Fibroblast of lung (primary cell): ENCODE data around the gene POLR3F. TPM values are rescaled to one million over a fixed set of nuclear protein-coding genes. Genes with fewer than 3 reads are reported as not detected.

Experiments used
- DNase-seq, 2 donors: peaks; one replicate each; pipeline versions ENCODE4 v3.0.0 to v3.0.0-alpha.2; 2010; ENCODE audit warnings: low read depth in 2 of 2
- H2AFZ ChIP-seq: 2 replicates; pipeline ENCODE4 v1.5.1; 2012; ENCODE audit warnings: low read length, control low read depth, inconsistent platforms
- H3K27ac ChIP-seq: 2 replicates; pipeline ENCODE4 v1.5.1; 2011; ENCODE audit warnings: low read length, control low read depth; ENCODE audit not compliant: insufficient read depth
- H3K27me3 ChIP-seq: 2 replicates; pipeline ENCODE4 v1.5.1; 2011; ENCODE audit warnings: mild to moderate bottlenecking, low read length; ENCODE audit not compliant: control insufficient read depth, insufficient read depth
- H3K36me3 ChIP-seq: 2 replicates; pipeline ENCODE4 v1.5.1; 2011; ENCODE audit warnings: low read length; ENCODE audit not compliant: control insufficient read depth, insufficient read depth
- H3K4me1 ChIP-seq: 2 replicates; pipeline ENCODE4 v1.5.1; 2011; ENCODE audit warnings: low read length; ENCODE audit not compliant: control insufficient read depth, insufficient read depth; ENCODE audit errors: extremely low read depth
- H3K4me2 ChIP-seq: 2 replicates; pipeline ENCODE4 v1.5.1; 2011; ENCODE audit warnings: low read length, control low read depth; ENCODE audit not compliant: insufficient read depth; ENCODE audit errors: extremely low read depth
- H3K4me3 ChIP-seq, 4 experiments: fragments of 200-600 bp in 1 of 4; sonication (generic) in 1 of 4; replicated peaks in 1 of 4; 2 replicates each; pipeline ENCODE4 v1.5.1; 2011 to 2016; ENCODE audit warnings: low read length in 4 of 4, low read depth in 3 of 4, mild to moderate bottlenecking in 3 of 4, control low read depth in 2 of 4, inconsistent platforms in 1 of 4, mixed read lengths in 1 of 4; ENCODE audit not compliant: insufficient read depth in 1 of 4; ENCODE audit errors: control extremely low read depth in 1 of 4
- H3K79me2 ChIP-seq: 2 replicates; pipeline ENCODE4 v1.5.1; 2012; ENCODE audit warnings: mild to moderate bottlenecking, low read length, inconsistent platforms; ENCODE audit not compliant: control insufficient read depth, insufficient read depth
- H3K9ac ChIP-seq: 2 replicates; pipeline ENCODE4 v1.5.1; 2011; ENCODE audit warnings: mild to moderate bottlenecking, low read length, control low read depth; ENCODE audit not compliant: insufficient read depth
- H3K9me3 ChIP-seq: 2 replicates; pipeline ENCODE4 v1.5.1; 2012; ENCODE audit warnings: low read depth, low read length; ENCODE audit not compliant: control insufficient read depth, insufficient read depth
- H4K20me1 ChIP-seq: 2 replicates; pipeline ENCODE4 v1.5.1; 2011; ENCODE audit warnings: low read length; ENCODE audit not compliant: control insufficient read depth, insufficient read depth; ENCODE audit errors: extremely low read depth
- CTCF ChIP-seq, 2 donors: IDR thresholded peaks in 1 of 2; conservative IDR thresholded peaks in 1 of 2; 1 replicate in 1 of 2; 2 replicates in 1 of 2; pipeline ENCODE4 v1.5.1; 2011 to 2012; ENCODE audit warnings: low read length in 2 of 2, control low read depth in 1 of 2, inconsistent platforms in 1 of 2, low read depth in 1 of 2, mild to moderate bottlenecking in 1 of 2
- EZH2 ChIP-seq: IDR thresholded peaks from 2 replicates; pipeline ENCODE4 v1.5.1; 2012; ENCODE audit warnings: low read length, control low read depth, mild to moderate bottlenecking; ENCODE audit errors: missing control alignments
- polyA minus RNA-seq: library from RNA; depleted of rRNA, polyadenylated mRNA; stranded (reverse); fragments of >200 nt; gene quantifications from 2 replicates; pipeline ENCODE4 v1.2.3, GENCODE V29; 2011; ENCODE audit warnings: low replicate concordance
- polyA plus RNA-seq, 2 donors: library from polyadenylated mRNA; depleted of rRNA in 1 of 2; stranded (reverse) in 1 of 2; unstranded in 1 of 2; fragments of >200 nt; gene quantifications; 2 replicates each; pipeline ENCODE4 v1.2.1, GENCODE V29; 2011 to 2012; ENCODE audit warnings: missing spikeins in 1 of 2
- total RNA-seq: library from RNA; depleted of rRNA; stranded (reverse); fragments of >200 nt; gene quantifications from 2 replicates; pipeline ENCODE4 v1.2.1, GENCODE V29; 2014

POLR3F gene
- total RNA-seq: 15.4 and 20.5 TPM in 2 replicates
- polyA plus RNA-seq: 11.2 and 11.3 TPM in 2 replicates
- polyA plus RNA-seq (2012): 7.6 and 8.6 TPM in 2 replicates
- polyA minus RNA-seq: 0.96 and 9.1 TPM in 2 replicates

- H3K79me2 ChIP-seq: peaks cover 19% of the 10 kb centered on the region
- peak within 1 kb of the TSS; percentile 96 for H3K27ac ChIP-seq
- H3K4me2 ChIP-seq: peak within 1 kb of the TSS; percentile 96
- peak within 1 kb of the TSS; percentile 91 for H2AFZ ChIP-seq
- peak; percentile 95 to 96 for DNase-seq
- no peaks in the 10 kb centered on the region for H4K20me1 ChIP-seq
- peak within 1 kb of the TSS; percentile 90 for H3K9ac ChIP-seq
- peaks cover 4% of the 10 kb centered on the region for H3K36me3 ChIP-seq
- no peaks in the 10 kb centered on the region for H3K27me3 ChIP-seq
- no peaks in the 10 kb centered on the region for H3K4me1 ChIP-seq
- peak within 1 kb of the TSS; percentile 68 to 100 (median 82) for H3K4me3 ChIP-seq
- no peak for TF ChIP-seq CTCF (conservative IDR thresholded peaks at IDR 0.05 in 1 of 2, IDR thresholded peaks at IDR 0.05 in 1 of 2; ENCODE audit: low read depth in 1 of 2, low read length in 2 of 2)
- TF ChIP-seq EZH2: no peak
- H3K9me3 ChIP-seq: no peaks in the 10 kb centered on the region
Measured at GRCh38 chr20:18466894-18467730, at the start of gene POLR3F, which contains the start of gene DZANK1. TSS of gene POLR3F (plus strand) at chr20:18467390. CDS start at chr20:18467507, 117 bp downstream. TSS of gene DZANK1 (minus strand) at chr20:18467030. CDS start at chr20:18465358, 1,672 bp downstream.

GRCh38 chr20:18421608-18422007 is 45.6 kb upstream of the POLR3F start:
- TF ChIP-seq CTCF (conservative IDR thresholded peaks at IDR 0.05 in 1 of 2, IDR thresholded peaks at IDR 0.05 in 1 of 2; ENCODE audit: low read depth in 1 of 2, low read length in 2 of 2): no peak
- TF ChIP-seq EZH2: no peak
- H3K9me3 ChIP-seq: no peaks in the 10 kb centered on the region
- no peaks in the 10 kb centered on the region for H4K20me1 ChIP-seq
- no peaks in the 10 kb centered on the region for H3K79me2 ChIP-seq
- no peaks in the 10 kb centered on the region for H3K4me1 ChIP-seq
- H2AFZ ChIP-seq: no peak overlapping the region
- no peak overlapping the region for H3K27ac ChIP-seq
- H3K4me2 ChIP-seq: no peak overlapping the region
- no peak overlapping the region for H3K4me3 ChIP-seq
- no peak overlapping the region for H3K9ac ChIP-seq
- H3K36me3 ChIP-seq: no peaks in the 10 kb centered on the region
- no peaks in the 10 kb centered on the region for H3K27me3 ChIP-seq
- DNase-seq: no peak

- H3K27me3 ChIP-seq: no peaks in the 10 kb centered on the region
- no peaks in the 10 kb centered on the region for H4K20me1 ChIP-seq
- no peak for TF ChIP-seq EZH2
- TF ChIP-seq CTCF (conservative IDR thresholded peaks at IDR 0.05 in 1 of 2, IDR thresholded peaks at IDR 0.05 in 1 of 2; ENCODE audit: low read depth in 1 of 2, low read length in 2 of 2): no peak
- H3K27ac ChIP-seq: no peak overlapping the region
- no peak overlapping the region for H2AFZ ChIP-seq
- no peak for DNase-seq
- peaks cover 2% of the 10 kb centered on the region for H3K4me1 ChIP-seq
- H3K9ac ChIP-seq: no peak overlapping the region
- no peaks in the 10 kb centered on the region for H3K9me3 ChIP-seq
- no peak overlapping the region for H3K4me2 ChIP-seq
- no peak overlapping the region for H3K4me3 ChIP-seq
- no peaks in the 10 kb centered on the region for H3K36me3 ChIP-seq
- no peaks in the 10 kb centered on the region for H3K79me2 ChIP-seq
Measured at GRCh38 chr20:18427214-18427613, 40.0 kb upstream of the POLR3F start.
